A673 (cell line): ENCODE data around the gene TPGS2. TPM values are rescaled to one million over a fixed set of nuclear protein-coding genes. Genes with fewer than 3 reads are reported as not detected.

Experiments
- BruUV-seq: library from RNA; stranded (reverse); fragments of 400-500 nt; replicated peaks from 2 replicates; lab custom pipeline; 2021; lab: Mats Ljungman, UMichigan
- CTCF ChIA-PET: fragments of 300-600 bp; sonication (Branson Sonifier 250); formaldehyde crosslinking; loops from one replicate; lab custom pipeline; 2022; ENCODE audit warnings: antibody characterized with exemption; lab: Charles Lee
- POLR2A ChIA-PET: fragments of 300-600 bp; sonication (Branson Sonifier 250); formaldehyde crosslinking; loops from one replicate; lab custom pipeline; 2022; ENCODE audit warnings: antibody characterized with exemption; ENCODE audit not compliant: low non-redundant PET; lab: Charles Lee
- DNase-seq: peaks from one replicate; pipeline ENCODE4 v3.0.0-alpha.2; 2015; ENCODE audit warnings: low spot score
- H3K27ac ChIP-seq: fragments of 200-600 bp; sonication (generic); 2 replicates; pipeline ENCODE4 v1.5.1; 2016; ENCODE audit warnings: mixed run types, low read depth, mild to moderate bottlenecking, mixed read lengths, antibody characterized with exemption, low read length; ENCODE audit not compliant: poor library complexity, severe bottlenecking
- H3K27me3 ChIP-seq: fragments of 200-600 bp; sonication (generic); replicated peaks from 2 replicates; pipeline ENCODE4 v1.6.1; 2017; ENCODE audit warnings: mixed run types, low read depth, mild to moderate bottlenecking, mixed read lengths, antibody characterized with exemption, low read length; ENCODE audit not compliant: insufficient read depth, poor library complexity
- H3K36me3 ChIP-seq: fragments of 200-600 bp; sonication (generic); 2 replicates; pipeline ENCODE4 v1.6.1; 2016; ENCODE audit warnings: mixed run types, mild to moderate bottlenecking, mixed read lengths, antibody characterized with exemption, low read length; ENCODE audit not compliant: insufficient read depth, poor library complexity, severe bottlenecking
- H3K4me1 ChIP-seq: fragments of 200-600 bp; sonication (generic); 2 replicates; pipeline ENCODE4 v1.6.1; 2017; ENCODE audit warnings: mixed run types, mild to moderate bottlenecking, mixed read lengths, antibody characterized with exemption, low read length; ENCODE audit not compliant: insufficient read depth, poor library complexity, severe bottlenecking
- H3K4me3 ChIP-seq: fragments of 200-600 bp; sonication (generic); 2 replicates; pipeline ENCODE4 v1.5.1; 2016; ENCODE audit warnings: low read depth, mixed run types, mild to moderate bottlenecking, mixed read lengths, low read length; ENCODE audit not compliant: poor library complexity, severe bottlenecking
- H3K9me3 ChIP-seq: fragments of 200-600 bp; sonication (generic); 2 replicates; pipeline ENCODE4 v1.6.1; 2016; ENCODE audit warnings: mixed run types, low read depth, mild to moderate bottlenecking, mixed read lengths, antibody characterized with exemption, low read length; ENCODE audit not compliant: poor library complexity, severe bottlenecking
- EZH2 ChIP-seq: fragments of 200-600 bp; sonication (generic); IDR thresholded peaks from 2 replicates; pipeline ENCODE4 v1.6.1; 2017; ENCODE audit warnings: borderline replicate concordance, low read depth, mild to moderate bottlenecking, mixed read lengths, antibody characterized with exemption, low read length; ENCODE audit not compliant: poor library complexity, severe bottlenecking
- intact Hi-C: fragments of 100-400 bp; cut with micrococcal nuclease; formaldehyde crosslinking; loops from one replicate; pipeline ENCODE4 v1.10.0; 2022; ENCODE audit not compliant: unreplicated experiment
- total RNA-seq: library from RNA; stranded (reverse); gene quantifications from 2 replicates; pipeline ENCODE4 v1.2.3, GENCODE V29; 2021
- TF ChIP-seq, protein P1 (sequence below): fragments of 300-800, 200-600 bp; sonication (generic); conservative IDR thresholded peaks from 2 replicates; pipeline ENCODE4 v1.5.1; 2017; ENCODE audit warnings: low read depth, mild to moderate bottlenecking, antibody characterized with exemption, low read length, moderate library complexity, mixed read lengths

The TPGS2 gene
- total RNA-seq, 1 experiment from 2014 or later = 106 TPM

DNA sequence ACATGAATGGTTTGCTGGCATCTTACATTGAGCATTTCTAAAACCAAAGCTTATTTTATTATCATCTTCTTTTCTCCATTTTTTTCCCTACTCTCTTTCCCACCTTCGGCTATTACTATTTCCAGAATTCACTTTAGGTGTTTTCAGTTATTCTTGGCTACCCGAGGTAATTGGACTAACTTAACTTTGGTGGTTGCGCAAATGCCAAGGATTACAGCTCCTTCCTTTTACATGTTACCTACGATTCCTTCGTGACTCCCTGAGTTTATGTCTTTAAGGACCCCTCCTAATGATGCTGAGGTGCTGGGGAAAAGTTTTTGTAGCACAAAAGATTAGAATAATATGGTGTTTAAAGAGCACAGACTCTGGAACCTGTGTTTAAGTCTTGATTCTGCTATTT is 14.4 kb upstream of the TPGS2 start:
- ChIA-PET POLR2A (no interaction called here), CTCF (no interaction called here)
- intact Hi-C loops = no loop called here
- no peak for TF ChIP-seq EZH2
- TF ChIP-seq, protein P1, sequence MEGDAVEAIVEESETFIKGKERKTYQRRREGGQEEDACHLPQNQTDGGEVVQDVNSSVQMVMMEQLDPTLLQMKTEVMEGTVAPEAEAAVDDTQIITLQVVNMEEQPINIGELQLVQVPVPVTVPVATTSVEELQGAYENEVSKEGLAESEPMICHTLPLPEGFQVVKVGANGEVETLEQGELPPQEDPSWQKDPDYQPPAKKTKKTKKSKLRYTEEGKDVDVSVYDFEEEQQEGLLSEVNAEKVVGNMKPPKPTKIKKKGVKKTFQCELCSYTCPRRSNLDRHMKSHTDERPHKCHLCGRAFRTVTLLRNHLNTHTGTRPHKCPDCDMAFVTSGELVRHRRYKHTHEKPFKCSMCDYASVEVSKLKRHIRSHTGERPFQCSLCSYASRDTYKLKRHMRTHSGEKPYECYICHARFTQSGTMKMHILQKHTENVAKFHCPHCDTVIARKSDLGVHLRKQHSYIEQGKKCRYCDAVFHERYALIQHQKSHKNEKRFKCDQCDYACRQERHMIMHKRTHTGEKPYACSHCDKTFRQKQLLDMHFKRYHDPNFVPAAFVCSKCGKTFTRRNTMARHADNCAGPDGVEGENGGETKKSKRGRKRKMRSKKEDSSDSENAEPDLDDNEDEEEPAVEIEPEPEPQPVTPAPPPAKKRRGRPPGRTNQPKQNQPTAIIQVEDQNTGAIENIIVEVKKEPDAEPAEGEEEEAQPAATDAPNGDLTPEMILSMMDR = no peak
- Histone ChIP-seq H3K36me3 (no peaks in the 10 kb centered on the region), H3K4me3 (no peak overlapping the region), H3K4me1 (no peaks in the 10 kb centered on the region), H3K9me3 (no peaks in the 10 kb centered on the region), H3K27me3 (no peaks in the 10 kb centered on the region), H3K27ac (no peak overlapping the region)
- no peak for DNase-seq
- BruUV-seq = no TSS peak

DNA sequence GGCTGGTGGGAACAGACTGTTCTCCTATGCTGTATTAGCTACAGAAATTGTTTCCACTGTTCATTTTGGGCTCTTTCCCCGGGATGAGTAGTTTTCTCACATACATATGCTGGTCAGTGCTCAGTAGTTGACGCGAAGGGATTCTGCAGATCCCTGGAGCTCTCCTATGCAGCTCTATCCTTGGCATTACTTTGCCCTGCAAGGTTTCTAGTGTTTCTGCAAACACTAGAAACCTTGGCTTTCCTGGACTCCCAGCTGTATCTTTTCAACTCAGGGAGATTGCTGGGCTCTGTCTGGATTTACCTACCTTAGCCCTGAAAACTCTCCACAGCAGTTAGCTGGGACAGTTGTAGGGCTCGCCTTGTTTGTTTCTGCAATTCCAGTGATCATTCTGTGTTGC is 11.0 kb upstream of the TPGS2 start:
- intact Hi-C loops = no loop called here
- no TSS peak for BruUV-seq
- no peak for DNase-seq
- Histone ChIP-seq H3K27ac (no peak overlapping the region), H3K27me3 (no peaks in the 10 kb centered on the region), H3K4me3 (no peak overlapping the region), H3K4me1 (no peaks in the 10 kb centered on the region), H3K9me3 (peaks cover 5% of the 10 kb centered on the region), H3K36me3 (no peaks in the 10 kb centered on the region)
- ChIA-PET POLR2A (no interaction called here), CTCF (no interaction called here)
- no peak for TF ChIP-seq EZH2
- TF ChIP-seq, protein P1 = no peak

DNA sequence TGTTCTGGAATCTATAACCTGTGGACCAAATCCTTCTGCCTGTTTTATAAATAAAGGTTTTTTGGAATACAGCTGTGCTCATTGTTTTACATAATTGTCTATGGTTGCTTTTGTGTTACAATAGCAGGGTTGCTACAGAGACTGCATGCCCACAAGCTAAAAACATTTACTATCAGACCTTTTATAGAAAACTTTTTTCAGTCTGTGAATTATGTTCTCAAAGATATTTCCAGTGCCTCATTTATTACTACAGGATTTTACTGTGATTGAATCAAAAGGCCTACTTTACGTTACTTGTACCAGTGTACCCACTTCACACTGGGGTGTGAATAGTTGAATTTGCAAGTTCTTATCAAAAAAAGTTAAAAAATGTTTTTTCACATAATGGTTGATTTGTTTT is 7.1 kb upstream of the TPGS2 start:
- ChIA-PET CTCF (no interaction called here), POLR2A (no interaction called here)
- Histone ChIP-seq H3K27me3 (no peaks in the 10 kb centered on the region), H3K27ac (no peak overlapping the region), H3K4me1 (no peaks in the 10 kb centered on the region), H3K9me3 (peaks cover 5% of the 10 kb centered on the region), H3K4me3 (no peak overlapping the region), H3K36me3 (no peaks in the 10 kb centered on the region)
- BruUV-seq = no TSS peak
- DNase-seq = no peak
- TF ChIP-seq EZH2 = no peak
- TF ChIP-seq, protein P1 = no peak
- intact Hi-C loops = no loop called here
